ENCODE data around the gene TTC27.

- TF ChIP-seq POLR2A (IDR thresholded peaks at IDR 0.05) (no peak), CTCF (IDR thresholded peaks at IDR 0.05) (no peak)
Observed at GRCh38 chr2:32844253-32844652, 216.4 kb downstream of the TTC27 start.
